Measurements from ENCODE around the gene RREB1. TPM values are rescaled to one million over a fixed set of nuclear protein-coding genes. Genes with fewer than 3 reads are reported as not detected.
A peak's percentile ranks its signal among the peaks of the same experiment; 100 is the strongest.
"Not testable (repeated sequence)": the region's sequence is repeated elsewhere in the genome, so short reads cannot be mapped to it uniquely, and the experiment has no call there.

The RREB1 gene
- total RNA-seq, 1 experiment from 2014 or later, result 38.4 TPM

GRCh38 chr6:7261032-7261841, 153.5 kb downstream of the RREB1 start:
- H3K27ac Mint-ChIP-seq (ENCODE audit: unreplicated experiment), result peak overlapping the region; percentile 54
- no peaks in the 10 kb centered on the region for H3K27me3 Mint-ChIP-seq (ENCODE audit: unreplicated experiment)
- DNase-seq, result peak; percentile 83
- no peak for TF ChIP-seq CTCF (IDR thresholded peaks at IDR 0.05; ENCODE audit: unreplicated experiment)
- CTCF ChIA-PET, result interaction anchor here (0.8 kb wide), 1 partner anchor 19 kb away, joined by 3 read pairs; no protein-coding TSS in a partner anchor
- intact Hi-C loops (cut with micrococcal nuclease; ENCODE audit: unreplicated experiment), result no loop called here
- H3K9me3 Mint-ChIP-seq (ENCODE audit: low read depth, unreplicated experiment), result no peaks in the 10 kb centered on the region
- no TSS peak for BruUV-seq (replicated peaks)
- peaks cover 10% of the 10 kb centered on the region for H3K4me1 Mint-ChIP-seq (ENCODE audit: low read depth, unreplicated experiment)
- H3K36me3 Mint-ChIP-seq (ENCODE audit: insufficient read depth, unreplicated experiment), result peaks cover 16% of the 10 kb centered on the region
- H3K4me3 Mint-ChIP-seq (ENCODE audit: low read depth, unreplicated experiment), result peak overlapping the region; percentile 69

- Mint-ChIP-seq H3K4me3 (ENCODE audit: low read depth, unreplicated experiment) (peak overlapping the region; percentile 69), H3K27ac (ENCODE audit: unreplicated experiment) (peak overlapping the region; percentile 30), H3K27me3 (ENCODE audit: unreplicated experiment) (no peaks in the 10 kb centered on the region), H3K9me3 (ENCODE audit: low read depth, unreplicated experiment) (no peaks in the 10 kb centered on the region), H3K36me3 (ENCODE audit: insufficient read depth, unreplicated experiment) (peaks cover 16% of the 10 kb centered on the region), H3K4me1 (ENCODE audit: low read depth, unreplicated experiment) (peaks cover 10% of the 10 kb centered on the region)
- DNase-seq, result no peak
- intact Hi-C loops (cut with micrococcal nuclease; ENCODE audit: unreplicated experiment), result no loop called here
- no TSS peak for BruUV-seq (replicated peaks)
- TF ChIP-seq CTCF (IDR thresholded peaks at IDR 0.05; ENCODE audit: unreplicated experiment), result no peak
- CTCF ChIA-PET, result interaction anchor here (0.8 kb wide), 1 partner anchor 20 kb away, joined by 3 read pairs; no protein-coding TSS in a partner anchor
Observed at GRCh38 chr6:7261852-7262461, 154.2 kb downstream of the RREB1 start.

GRCh38 chr6:7262746-7263518, 155.2 kb downstream of the RREB1 start:
- Mint-ChIP-seq H3K4me3 (ENCODE audit: low read depth, unreplicated experiment) (peak overlapping the region; percentile 69), H3K36me3 (ENCODE audit: insufficient read depth, unreplicated experiment) (peaks cover 16% of the 10 kb centered on the region), H3K27ac (ENCODE audit: unreplicated experiment) (peak overlapping the region; percentile 30), H3K9me3 (ENCODE audit: low read depth, unreplicated experiment) (no peaks in the 10 kb centered on the region), H3K4me1 (ENCODE audit: low read depth, unreplicated experiment) (peaks cover 18% of the 10 kb centered on the region), H3K27me3 (ENCODE audit: unreplicated experiment) (no peaks in the 10 kb centered on the region)
- no peak for DNase-seq
- BruUV-seq (replicated peaks), result no TSS peak
- CTCF ChIA-PET, result no interaction called here
- intact Hi-C loops (cut with micrococcal nuclease; ENCODE audit: unreplicated experiment), result no loop called here
- no peak for TF ChIP-seq CTCF (IDR thresholded peaks at IDR 0.05; ENCODE audit: unreplicated experiment)

- H3K9me3 Mint-ChIP-seq (ENCODE audit: low read depth, unreplicated experiment); BruUV-seq (replicated peaks); H3K4me3 Mint-ChIP-seq (ENCODE audit: low read depth, unreplicated experiment); intact Hi-C loops (cut with micrococcal nuclease; ENCODE audit: unreplicated experiment); CTCF ChIA-PET; DNase-seq; H3K27ac Mint-ChIP-seq (ENCODE audit: unreplicated experiment); H3K27me3 Mint-ChIP-seq (ENCODE audit: unreplicated experiment): not testable (repeated sequence)
- peaks cover 16% of the 10 kb centered on the region for H3K36me3 Mint-ChIP-seq (ENCODE audit: insufficient read depth, unreplicated experiment)
- H3K4me1 Mint-ChIP-seq (ENCODE audit: low read depth, unreplicated experiment), result peaks cover 19% of the 10 kb centered on the region
Observed at GRCh38 chr6:7263519-7263805, 155.7 kb downstream of the RREB1 start.

Data from Calu3 (cell line).